ENCODE results near the gene IPO5.
A peak's percentile ranks its signal among the peaks of the same experiment; 100 is the strongest.
"Not testable (repeated sequence)": the region's sequence is repeated elsewhere in the genome, so short reads cannot be mapped to it uniquely, and the experiment has no call there.

The IPO5 gene

GRCh38 chr13:98004107-98004506 is 50.6 kb downstream of the IPO5 start:
- intact Hi-C loops (cut with DNase I), result no loop called here
- DNase-seq, result no peak

GRCh38 chr13:98004997-98005396 is 51.5 kb downstream of the IPO5 start:
- DNase-seq; intact Hi-C loops (cut with DNase I): not testable (repeated sequence)

GRCh38 chr13:98007001-98007400 is 53.5 kb downstream of the IPO5 start:
- intact Hi-C loops (cut with DNase I), result no loop called here
- no peak for DNase-seq

GRCh38 chr13:98013241-98013640 is 59.8 kb downstream of the IPO5 start:
- DNase-seq, result no peak
- intact Hi-C loops (cut with DNase I), result no loop called here

- intact Hi-C loops (cut with DNase I), result no loop called here
Measured at GRCh38 chr13:98014766-98015165, 61.3 kb downstream of the IPO5 start.

GRCh38 chr13:98018293-98018692 is 64.8 kb downstream of the IPO5 start:
- intact Hi-C loops (cut with DNase I), result no loop called here

More at GRCh38 chr13:98014766-98015165, 61.3 kb downstream of the IPO5 start:
- no peak for DNase-seq

GRCh38 chr13:98019186-98019585 is 65.7 kb downstream of the IPO5 start:
- no peak for DNase-seq
- intact Hi-C loops (cut with DNase I), result no loop called here

More at GRCh38 chr13:98018293-98018692, 64.8 kb downstream of the IPO5 start:
- DNase-seq, result no peak

- intact Hi-C loops (cut with DNase I), result no loop called here
- DNase-seq, result no peak
Measured at GRCh38 chr13:98020271-98020670, 66.8 kb downstream of the IPO5 start.

- DNase-seq, result peak in 4 of 10 donors; percentile 16 to 53 (median 38)
- intact Hi-C loops (cut with DNase I), result no loop called here
Measured at GRCh38 chr13:98022210-98022609, 68.7 kb downstream of the IPO5 start.

GRCh38 chr13:98025480-98026025 is 72.1 kb downstream of the IPO5 start:
- intact Hi-C loops (cut with DNase I), result no loop called here

GRCh38 chr13:98026457-98026857 is 73.0 kb downstream of the IPO5 start:
- no peak for DNase-seq
- intact Hi-C loops (cut with DNase I), result no loop called here

More at GRCh38 chr13:98025480-98026025, 72.1 kb downstream of the IPO5 start:
- DNase-seq, result no peak

GRCh38 chr13:98032168-98032567 is 78.7 kb downstream of the IPO5 start:
- intact Hi-C loops (cut with DNase I), result loop anchor here (10.0 kb wide), 1 partner anchor 643 kb away; no protein-coding TSS in a partner anchor
- DNase-seq, result peak in 1 of 10 donors; percentile 41

- intact Hi-C loops (cut with DNase I), result loop anchor here (10.0 kb wide), 1 partner anchor 641 kb away; no protein-coding TSS in a partner anchor
- peak in 3 of 10 donors; percentile 18 to 42 (median 36) for DNase-seq
Measured at GRCh38 chr13:98033277-98034247, 80.1 kb downstream of the IPO5 start.

- intact Hi-C loops (cut with DNase I), result loop anchor here (10.0 kb wide), 1 partner anchor 639 kb away; no protein-coding TSS in a partner anchor
Measured at GRCh38 chr13:98035373-98035772, 81.9 kb downstream of the IPO5 start.

GRCh38 chr13:98036564-98037302 is 83.3 kb downstream of the IPO5 start:
- intact Hi-C loops (cut with DNase I), result loop anchor here (10.0 kb wide), 1 partner anchor 638 kb away; no protein-coding TSS in a partner anchor

More at GRCh38 chr13:98035373-98035772, 81.9 kb downstream of the IPO5 start:
- DNase-seq, result no peak

GRCh38 chr13:98039261-98039660 is 85.8 kb downstream of the IPO5 start:
- no peak for DNase-seq
- intact Hi-C loops (cut with DNase I), result loop anchor here (10.0 kb wide), 1 partner anchor 636 kb away; no protein-coding TSS in a partner anchor

More at GRCh38 chr13:98036564-98037302, 83.3 kb downstream of the IPO5 start:
- not testable (repeated sequence) for DNase-seq

GRCh38 chr13:98039964-98040363 is 86.5 kb downstream of the IPO5 start:
- intact Hi-C loops (cut with DNase I), result loop anchor here (10.0 kb wide), 1 partner anchor 635 kb away; no protein-coding TSS in a partner anchor

GRCh38 chr13:98041081-98041820 is 87.8 kb downstream of the IPO5 start:
- intact Hi-C loops (cut with DNase I), result no loop called here
- DNase-seq, result no peak

More at GRCh38 chr13:98039964-98040363, 86.5 kb downstream of the IPO5 start:
- no peak for DNase-seq

- intact Hi-C loops (cut with DNase I), result no loop called here
- DNase-seq, result no peak
Measured at GRCh38 chr13:98044301-98044700, 90.8 kb downstream of the IPO5 start.

Data from posterior cingulate gyrus (tissue), 11 donors.